Activated T-helper 2 cell treated with anti-CD3 and anti-CD28 coated beads, Interferon-gamma antibody, Interleukin-2, Interleukin-4, amounts not matched to agents 10 μg/mL and 5 μg/mL and 100 μg/mL, durations not matched to agents 14 hours and 24 hours and 36 hours (primary cell): ENCODE data around the gene PIP5K1A. TPM values are rescaled to one million over a fixed set of nuclear protein-coding genes. Genes with fewer than 3 reads are reported as not detected.
"Not testable (repeated sequence)": the region's sequence is repeated elsewhere in the genome, so short reads cannot be mapped to it uniquely, and the experiment has no call there.

Experiments
- DNase-seq: peaks from one replicate; pipeline ENCODE4 v3.0.0; 2021; ENCODE audit warnings: low spot score
- H3K27ac Mint-ChIP-seq: one replicate; pipeline ENCODE4 v1.8.0; 2021; ENCODE audit warnings: mixed read lengths
- H3K27me3 Mint-ChIP-seq: one replicate; pipeline ENCODE4 v1.8.0; 2021; ENCODE audit warnings: low read depth, mixed read lengths
- H3K36me3 Mint-ChIP-seq: one replicate; pipeline ENCODE4 v1.8.0; 2021; ENCODE audit warnings: low read depth, mixed read lengths
- H3K4me1 Mint-ChIP-seq: one replicate; pipeline ENCODE4 v1.8.0; 2021; ENCODE audit warnings: low read depth, mixed read lengths
- H3K4me3 Mint-ChIP-seq: one replicate; pipeline ENCODE4 v1.8.0; 2021; ENCODE audit warnings: low read depth, mild to moderate bottlenecking, moderate library complexity, mixed read lengths
- H3K9me3 Mint-ChIP-seq: one replicate; pipeline ENCODE4 v1.8.0; 2021; ENCODE audit warnings: mixed read lengths
- intact Hi-C: fragments of 100-400 bp; cut with micrococcal nuclease; formaldehyde crosslinking; loops from one replicate; pipeline ENCODE4 v1.15.1; 2023
- total RNA-seq: library from RNA; stranded (reverse); gene quantifications from 2 replicates; pipeline ENCODE4 v1.2.3, GENCODE V29; 2022

PIP5K1A gene
- total RNA-seq, 1 donor from 2014 or later: 82.2 TPM

- Mint-ChIP-seq H3K36me3 (peaks cover 57% of the 10 kb centered on the region), H3K27ac (no peak overlapping the region), H3K9me3 (no peaks in the 10 kb centered on the region), H3K4me3 (no peak overlapping the region), H3K27me3 (no peaks in the 10 kb centered on the region), H3K4me1 (peaks cover 9% of the 10 kb centered on the region)
- intact Hi-C loops: no loop called here
- DNase-seq: no peak
These were observed 27.2 kb upstream of the PIP5K1A start for GRCh38 chr1:151171190-151171589.

GRCh38 chr1:151175041-151175741 lies 23.2 kb upstream of the PIP5K1A start:
- H3K4me3 Mint-ChIP-seq: no peak overlapping the region
- DNase-seq: no peak
- no peaks in the 10 kb centered on the region for H3K27me3 Mint-ChIP-seq
- no peaks in the 10 kb centered on the region for H3K4me1 Mint-ChIP-seq
- peaks cover 56% of the 10 kb centered on the region for H3K36me3 Mint-ChIP-seq
- no peaks in the 10 kb centered on the region for H3K9me3 Mint-ChIP-seq
- intact Hi-C loops: no loop called here
- H3K27ac Mint-ChIP-seq: no peak overlapping the region

GRCh38 chr1:151175863-151176262 lies 22.5 kb upstream of the PIP5K1A start, which contains the start of gene TMOD4:
Gene TMOD4 (minus strand): TSS chr1:151175981. CDS start chr1:151174875, 1,106 bp downstream.
- H3K36me3 Mint-ChIP-seq: peaks cover 60% of the 10 kb centered on the region
- intact Hi-C loops: no loop called here

GRCh38 chr1:151176514-151177045 lies 21.8 kb upstream of the PIP5K1A start:
- intact Hi-C loops: no loop called here
- H3K4me3 Mint-ChIP-seq: no peak overlapping the region
- H3K36me3 Mint-ChIP-seq: peaks cover 67% of the 10 kb centered on the region
- H3K9me3 Mint-ChIP-seq: no peaks in the 10 kb centered on the region
- no peaks in the 10 kb centered on the region for H3K27me3 Mint-ChIP-seq
- DNase-seq: no peak
- no peak overlapping the region for H3K27ac Mint-ChIP-seq
- no peaks in the 10 kb centered on the region for H3K4me1 Mint-ChIP-seq

More at GRCh38 chr1:151175863-151176262, 22.5 kb upstream of the PIP5K1A start, which contains the start of gene TMOD4:
- H3K27me3 Mint-ChIP-seq: no peaks in the 10 kb centered on the region
- no peak within 1 kb of the TSS for H3K27ac Mint-ChIP-seq
- H3K4me3 Mint-ChIP-seq: no peak within 1 kb of the TSS
- DNase-seq: no peak
- no peaks in the 10 kb centered on the region for H3K4me1 Mint-ChIP-seq
- H3K9me3 Mint-ChIP-seq: no peaks in the 10 kb centered on the region

GRCh38 chr1:151184211-151184610 lies 14.1 kb upstream of the PIP5K1A start:
- DNase-seq: no peak
- peaks cover 59% of the 10 kb centered on the region for H3K36me3 Mint-ChIP-seq

GRCh38 chr1:151187205-151187604 lies 11.1 kb upstream of the PIP5K1A start:
- Mint-ChIP-seq H3K36me3 (peaks cover 35% of the 10 kb centered on the region), H3K4me3 (no peak overlapping the region), H3K27ac (no peak overlapping the region), H3K4me1 (peaks cover 17% of the 10 kb centered on the region), H3K9me3 (no peaks in the 10 kb centered on the region), H3K27me3 (no peaks in the 10 kb centered on the region)
- intact Hi-C loops: no loop called here
- DNase-seq: no peak

More at GRCh38 chr1:151184211-151184610, 14.1 kb upstream of the PIP5K1A start:
- peaks cover 12% of the 10 kb centered on the region for H3K4me1 Mint-ChIP-seq
- intact Hi-C loops: no loop called here
- H3K27ac Mint-ChIP-seq: no peak overlapping the region
- H3K4me3 Mint-ChIP-seq: no peak overlapping the region
- no peaks in the 10 kb centered on the region for H3K27me3 Mint-ChIP-seq
- H3K9me3 Mint-ChIP-seq: no peaks in the 10 kb centered on the region

- H3K27ac Mint-ChIP-seq: peak overlapping the region; percentile 5
- H3K36me3 Mint-ChIP-seq: peaks cover 24% of the 10 kb centered on the region
- intact Hi-C loops, H3K9me3 Mint-ChIP-seq, DNase-seq, H3K27me3 Mint-ChIP-seq: not testable (repeated sequence)
- H3K4me1 Mint-ChIP-seq: peaks cover 17% of the 10 kb centered on the region
- peak overlapping the region; percentile 93 for H3K4me3 Mint-ChIP-seq
These were observed 9.7 kb upstream of the PIP5K1A start for GRCh38 chr1:151188667-151189066.

GRCh38 chr1:151189637-151190445 lies 8.5 kb upstream of the PIP5K1A start, which contains the start of gene VPS72:
Gene VPS72 (minus strand): TSS chr1:151190197. CDS start chr1:151190121, 76 bp downstream.
- DNase-seq: peak; percentile 85
- Mint-ChIP-seq H3K27ac (peak within 1 kb of the TSS; percentile 94), H3K4me1 (peaks cover 17% of the 10 kb centered on the region), H3K27me3 (peaks cover 3% of the 10 kb centered on the region), H3K4me3 (peak within 1 kb of the TSS; percentile 93), H3K36me3 (peaks cover 15% of the 10 kb centered on the region), H3K9me3 (no peaks in the 10 kb centered on the region)
- intact Hi-C loops: loop anchor here (1.0 kb wide), 3 partner anchors 8 to 64 kb away; partner anchors contain the start of genes LYSMD1, PIP5K1A and PSMD4

- H3K9me3 Mint-ChIP-seq: no peaks in the 10 kb centered on the region
- intact Hi-C loops: no loop called here
- peaks cover 22% of the 10 kb centered on the region for H3K4me1 Mint-ChIP-seq
- peaks cover 3% of the 10 kb centered on the region for H3K36me3 Mint-ChIP-seq
- H3K27me3 Mint-ChIP-seq: peaks cover 3% of the 10 kb centered on the region
- no peak for DNase-seq
- no peak overlapping the region for H3K27ac Mint-ChIP-seq
- H3K4me3 Mint-ChIP-seq: no peak overlapping the region
These were observed 6.3 kb upstream of the PIP5K1A start for GRCh38 chr1:151192047-151192446.

GRCh38 chr1:151193304-151193703 lies 5.0 kb upstream of the PIP5K1A start:
- Mint-ChIP-seq H3K4me3 (no peak overlapping the region), H3K9me3 (no peaks in the 10 kb centered on the region), H3K27me3 (peaks cover 3% of the 10 kb centered on the region), H3K27ac (no peak overlapping the region), H3K36me3 (peaks cover 1% of the 10 kb centered on the region), H3K4me1 (peaks cover 26% of the 10 kb centered on the region)
- intact Hi-C loops: no loop called here
- no peak for DNase-seq

- Mint-ChIP-seq H3K27me3 (peaks cover 3% of the 10 kb centered on the region), H3K27ac (no peak overlapping the region), H3K36me3 (peaks cover 4% of the 10 kb centered on the region), H3K4me1 (peaks cover 21% of the 10 kb centered on the region), H3K4me3 (no peak overlapping the region), H3K9me3 (no peaks in the 10 kb centered on the region)
- intact Hi-C loops: no loop called here
- DNase-seq: no peak
These were observed 4.5 kb upstream of the PIP5K1A start for GRCh38 chr1:151193856-151194255.

- not testable (repeated sequence) for H3K27ac Mint-ChIP-seq, DNase-seq, H3K27me3 Mint-ChIP-seq, H3K9me3 Mint-ChIP-seq, H3K4me3 Mint-ChIP-seq
- peaks cover 25% of the 10 kb centered on the region for H3K4me1 Mint-ChIP-seq
- H3K36me3 Mint-ChIP-seq: peaks cover 16% of the 10 kb centered on the region
- intact Hi-C loops: loop anchor here (5.0 kb wide), 1 partner anchor 152 kb away; the partner anchor contains the start of gene RFX5
These were observed 3.3 kb upstream of the PIP5K1A start for GRCh38 chr1:151194894-151195594.
